GM15510 (cell line): ENCODE measurements around the gene PHYHD1.

ENCODE experiments used
- POLR2A ChIP-seq: IDR thresholded peaks from 3 replicates; pipeline ENCODE4 v1.6.1; 2011; ENCODE audit warnings: borderline replicate concordance; ENCODE audit not compliant: insufficient read length; ENCODE audit errors: extremely low read depth

Gene PHYHD1

GRCh38 chr9:128912270-128912853 is 8.4 kb upstream of the PHYHD1 start:
- TF ChIP-seq POLR2A = no peak

GRCh38 chr9:128913048-128913900 is 7.5 kb upstream of the PHYHD1 start:
- no peak for TF ChIP-seq POLR2A

GRCh38 chr9:128913995-128914772 is 6.6 kb upstream of the PHYHD1 start:
- TF ChIP-seq POLR2A = no peak

GRCh38 chr9:128916204-128916603 is 4.6 kb upstream of the PHYHD1 start:
- TF ChIP-seq POLR2A = no peak

GRCh38 chr9:128916745-128917144 is 4.0 kb upstream of the PHYHD1 start:
- no peak for TF ChIP-seq POLR2A

GRCh38 chr9:128917151-128917849 is 3.5 kb upstream of the PHYHD1 start:
- no peak for TF ChIP-seq POLR2A

- no peak for TF ChIP-seq POLR2A
Observed at GRCh38 chr9:128918921-128919320, 1.9 kb upstream of the PHYHD1 start.

GRCh38 chr9:128919402-128920089 is 1.2 kb upstream of the PHYHD1 start:
- no peak for TF ChIP-seq POLR2A

- TF ChIP-seq POLR2A = no peak
Observed at GRCh38 chr9:128921881-128922763, 1.3 kb downstream of the PHYHD1 start.

GRCh38 chr9:128923493-128923883 is 2.7 kb downstream of the PHYHD1 start:
- TF ChIP-seq POLR2A = no peak

- TF ChIP-seq POLR2A = no peak
Observed at GRCh38 chr9:128927731-128928411, 7.1 kb downstream of the PHYHD1 start.

GRCh38 chr9:128928624-128929023 is 7.8 kb downstream of the PHYHD1 start:
- no peak for TF ChIP-seq POLR2A

- no peak for TF ChIP-seq POLR2A
Observed at GRCh38 chr9:128929560-128929959, 8.8 kb downstream of the PHYHD1 start.
